ENCODE data around the gene MAP7. TPM values are rescaled to one million over a fixed set of nuclear protein-coding genes. Genes with fewer than 3 reads are reported as not detected.

Gene MAP7
- polyA plus RNA-seq, 3 donors = 31.5 to 33.7 (median 33.2) TPM

DNA sequence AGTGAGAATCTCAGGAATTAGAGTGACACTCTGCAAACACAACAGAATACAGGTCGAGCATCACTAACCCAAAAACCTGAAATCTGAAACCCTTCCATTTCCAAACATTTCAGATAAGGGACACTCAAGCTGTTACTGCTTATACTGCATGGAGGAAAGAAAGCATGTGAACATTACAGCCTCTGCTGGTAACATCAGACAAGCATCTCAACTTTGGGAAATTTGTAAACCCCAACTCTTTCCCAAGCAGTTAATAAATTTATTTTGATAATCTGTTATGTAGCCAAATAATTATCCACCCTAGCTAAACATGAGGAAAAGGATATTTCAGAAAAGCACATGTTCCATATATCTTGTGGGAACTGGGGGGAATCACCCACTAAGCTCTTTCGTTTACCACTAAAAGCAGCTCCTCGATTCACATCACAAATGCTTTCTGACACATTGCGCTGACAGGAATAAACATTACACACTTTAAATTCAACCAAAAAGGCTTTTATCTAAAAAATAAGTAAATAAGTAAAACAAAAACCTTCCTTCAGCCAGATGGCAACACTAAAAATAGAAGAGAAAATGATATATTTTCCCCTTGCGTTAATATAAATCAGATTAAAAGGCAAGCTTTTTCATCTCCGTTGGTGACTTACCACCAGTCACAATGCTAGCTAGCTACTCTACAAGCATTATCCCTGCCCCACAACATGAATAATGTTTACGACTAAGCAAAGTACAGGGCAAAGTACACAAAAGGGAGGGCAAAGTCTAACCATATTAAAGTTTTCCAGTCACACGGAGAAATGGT lies 120.8 kb downstream of the MAP7 start:
- no peak for DNase-seq (ENCODE audit: low read depth in 3 of 3, low spot score in 2 of 3)

DNA sequence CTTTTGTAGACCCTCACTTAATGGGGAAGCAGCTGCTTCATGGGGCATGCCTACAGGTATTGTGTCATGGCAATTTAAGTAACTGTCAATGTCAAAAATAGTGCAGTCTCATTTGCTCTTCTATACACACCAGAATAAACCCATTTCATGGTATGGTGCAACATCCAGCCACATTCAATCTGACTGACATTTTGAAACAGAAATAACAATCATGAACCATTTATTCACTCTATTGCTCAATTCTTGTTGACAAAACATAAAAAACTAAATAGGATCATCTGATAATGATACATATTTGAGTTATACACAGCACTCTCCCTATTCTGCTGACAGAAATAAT lies 122.9 kb downstream of the MAP7 start:
- DNase-seq (ENCODE audit: low read depth in 3 of 3, low spot score in 2 of 3) = no peak

DNA sequence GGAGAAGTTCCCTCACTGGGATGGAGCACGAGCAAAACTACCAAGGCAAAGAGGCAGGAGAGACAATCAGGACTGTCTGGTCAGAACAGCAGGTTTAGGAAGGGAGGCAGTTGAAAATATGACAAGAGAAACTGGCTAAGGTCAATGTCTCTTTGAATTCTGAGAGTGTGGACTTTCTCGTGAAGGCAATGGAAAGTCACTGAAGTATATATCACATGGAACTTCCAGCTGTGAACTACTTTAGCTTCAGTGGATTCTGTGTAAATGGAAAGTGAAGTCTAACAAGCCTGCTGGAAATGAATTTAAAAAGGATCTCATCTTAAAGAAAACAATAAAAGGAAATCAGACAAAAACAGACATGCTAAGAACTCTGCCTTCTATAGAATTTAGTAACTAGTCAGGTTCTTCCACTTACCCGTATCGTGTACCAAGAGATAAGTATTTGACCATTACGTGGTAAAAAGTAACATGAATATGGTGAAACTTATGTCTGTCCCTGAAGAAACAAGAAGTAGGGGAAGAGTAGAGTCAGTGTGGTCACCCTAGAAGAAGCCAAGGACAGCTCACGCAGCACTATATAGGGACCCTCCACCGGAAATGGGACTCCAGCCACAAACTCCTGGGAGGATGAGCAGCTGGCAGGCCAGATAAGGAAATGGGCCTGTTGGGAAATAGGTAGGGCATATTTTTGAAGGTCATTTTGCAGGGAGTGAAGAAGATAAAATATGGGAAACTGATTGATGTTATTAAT lies 123.4 kb downstream of the MAP7 start:
- DNase-seq (ENCODE audit: low read depth in 3 of 3, low spot score in 2 of 3) = no peak

DNA sequence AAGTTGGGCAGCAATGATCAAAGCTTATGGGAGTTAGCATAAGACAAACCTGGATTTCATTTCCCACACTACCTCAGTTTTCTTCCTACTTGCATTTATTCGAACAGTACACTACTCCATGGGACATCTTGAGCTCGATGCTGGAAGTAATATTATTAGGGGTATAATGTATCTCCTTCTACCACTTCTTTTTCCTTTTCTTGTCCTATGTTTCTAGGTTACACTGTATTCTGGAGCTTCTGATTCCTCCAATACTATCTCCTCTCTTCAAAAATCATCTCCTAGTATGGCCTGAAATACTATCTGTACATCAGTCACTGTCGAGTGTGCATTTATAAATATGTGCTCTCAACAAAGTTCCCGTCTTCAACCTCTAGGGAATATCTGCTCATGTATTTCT lies 124.4 kb downstream of the MAP7 start:
- no peak for DNase-seq (ENCODE audit: low read depth in 3 of 3, low spot score in 2 of 3)

GRCh38 chr6:136424901-136425300 lies 125.3 kb downstream of the MAP7 start:
- DNase-seq (ENCODE audit: low read depth in 3 of 3, low spot score in 2 of 3) = no peak

GRCh38 chr6:136424450-136424849 lies 125.8 kb downstream of the MAP7 start:
- no peak for DNase-seq (ENCODE audit: low read depth in 3 of 3, low spot score in 2 of 3)

GRCh38 chr6:136421537-136422158 lies 128.6 kb downstream of the MAP7 start:
- no peak for DNase-seq (ENCODE audit: low read depth in 3 of 3, low spot score in 2 of 3)

GRCh38 chr6:136420853-136421252 lies 129.4 kb downstream of the MAP7 start:
- no peak for DNase-seq (ENCODE audit: low read depth in 3 of 3, low spot score in 2 of 3)

DNA sequence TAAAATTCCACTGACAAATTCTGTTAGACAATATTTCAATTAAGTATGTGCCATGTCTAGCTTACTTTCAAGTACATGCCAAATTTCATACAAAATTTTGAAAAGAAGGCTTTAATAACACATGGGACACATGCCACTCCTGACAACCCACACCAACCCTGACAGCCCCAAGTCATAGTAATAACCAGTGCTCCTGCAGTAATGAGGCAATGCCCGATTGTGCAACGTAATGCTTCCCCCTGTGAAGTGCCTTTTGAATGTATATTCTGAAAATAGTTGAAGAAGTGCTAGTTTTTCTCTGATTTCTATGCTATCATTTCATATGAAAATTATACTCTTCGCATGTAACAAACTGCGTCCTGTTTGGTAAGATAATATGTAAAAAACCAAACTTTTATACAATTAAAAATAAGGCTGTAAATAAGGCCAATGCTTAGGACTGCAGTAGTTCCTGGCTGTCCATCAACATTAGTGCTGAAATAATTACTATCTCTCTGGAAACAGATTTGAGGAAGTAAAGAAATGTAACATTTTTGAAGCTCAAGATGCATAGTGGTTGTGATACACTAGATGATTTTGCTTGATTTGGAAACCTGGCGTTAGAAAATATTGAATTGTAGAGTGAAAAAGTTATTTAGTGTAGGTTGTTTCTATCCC lies 134.7 kb downstream of the MAP7 start:
- no peak for DNase-seq (ENCODE audit: low read depth in 3 of 3, low spot score in 2 of 3)

- DNase-seq (ENCODE audit: low read depth in 3 of 3, low spot score in 2 of 3) = no peak
Measured at GRCh38 chr6:136412410-136412809, 137.8 kb downstream of the MAP7 start.

DNA sequence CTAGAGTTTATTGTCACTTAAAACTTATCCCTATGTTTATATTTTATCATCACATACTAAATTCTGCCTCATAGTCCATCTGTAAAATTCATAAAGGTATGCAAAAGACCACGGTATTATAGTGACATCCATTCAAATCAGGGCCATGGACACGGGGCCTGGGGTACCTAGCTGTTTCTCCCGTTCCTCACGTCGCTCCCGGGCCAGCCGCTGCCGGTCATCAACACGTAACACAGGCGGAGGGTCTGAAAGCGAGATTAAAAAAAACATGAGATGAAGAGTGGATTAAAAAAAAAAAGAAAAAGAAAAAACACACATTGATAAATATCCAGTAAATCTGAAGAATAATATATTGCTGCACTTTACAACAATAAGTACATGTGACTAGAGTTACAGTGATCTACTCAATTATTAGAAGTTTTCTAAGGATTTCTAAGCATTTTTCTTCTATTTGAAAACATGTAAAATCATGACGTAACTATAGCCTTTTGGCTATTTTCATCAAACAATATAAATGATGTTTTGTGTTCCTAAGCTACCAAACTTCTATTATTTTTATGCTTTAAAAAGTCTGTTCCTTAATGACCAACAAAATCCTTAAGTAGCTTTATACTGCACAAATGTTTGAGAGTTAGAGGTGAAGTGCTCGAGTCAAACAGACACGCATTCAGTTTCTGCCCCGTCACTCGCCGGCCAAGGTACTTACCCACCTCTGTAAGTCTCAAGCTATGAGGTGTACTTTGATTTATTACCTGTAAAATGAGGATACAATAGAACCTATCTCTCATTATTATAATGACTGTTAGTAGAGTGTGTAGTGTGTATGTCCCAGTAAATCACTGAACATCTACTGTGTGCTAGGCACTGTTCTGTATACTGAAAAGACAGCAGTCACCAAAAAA lies 138.5 kb downstream of the MAP7 start:
- DNase-seq (ENCODE audit: low read depth in 3 of 3, low spot score in 2 of 3) = no peak

GRCh38 chr6:136411025-136411325 lies 139.2 kb downstream of the MAP7 start:
- no peak for DNase-seq (ENCODE audit: low read depth in 3 of 3, low spot score in 2 of 3)

DNA sequence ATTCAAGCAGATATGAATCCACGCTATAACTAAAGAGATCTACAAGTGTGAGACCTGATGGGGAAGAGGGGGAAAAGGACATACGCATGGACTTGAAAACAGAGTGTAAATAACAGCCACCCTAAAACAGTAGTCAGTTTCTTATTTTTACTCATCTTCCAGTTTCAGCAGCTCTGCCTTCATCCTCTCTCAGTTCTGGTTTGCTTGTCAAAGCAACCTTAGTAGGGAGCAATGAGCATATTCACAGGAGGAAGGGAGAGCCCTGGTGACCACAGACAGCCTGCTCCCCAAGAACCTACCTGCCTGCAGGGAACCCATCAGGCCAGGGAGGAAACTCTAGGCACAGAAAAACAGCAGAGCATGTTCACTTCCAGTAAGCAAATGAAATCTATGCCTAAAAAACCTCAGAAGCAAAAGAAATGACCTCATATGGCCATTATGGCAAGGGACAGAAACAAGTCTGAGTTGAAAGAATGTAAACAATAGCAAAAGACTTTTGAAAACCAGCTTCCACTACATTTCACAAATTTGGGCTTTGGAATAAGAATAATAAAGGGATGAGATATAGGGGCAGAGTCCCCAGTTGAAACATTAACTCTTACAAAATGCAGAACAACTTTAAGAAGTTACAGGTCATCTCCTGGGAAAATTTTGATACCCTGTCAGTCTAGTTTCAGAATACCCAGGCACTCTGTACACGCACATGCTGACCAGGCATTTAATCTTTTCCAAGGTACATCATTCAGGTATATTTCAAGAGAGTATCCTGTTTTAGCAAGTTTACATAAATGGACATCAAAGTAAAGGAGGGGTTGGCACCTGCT lies 139.8 kb downstream of the MAP7 start:
- no peak for DNase-seq (ENCODE audit: low read depth in 3 of 3, low spot score in 2 of 3)

- DNase-seq (ENCODE audit: low read depth in 3 of 3, low spot score in 2 of 3) = no peak
Measured at GRCh38 chr6:136409597-136409996, 140.6 kb downstream of the MAP7 start.

- no peak for DNase-seq (ENCODE audit: low read depth in 3 of 3, low spot score in 2 of 3)
Measured at GRCh38 chr6:136408204-136408603, 142.0 kb downstream of the MAP7 start.

GRCh38 chr6:136405420-136406029 lies 144.7 kb downstream of the MAP7 start:
- DNase-seq (ENCODE audit: low read depth in 3 of 3, low spot score in 2 of 3) = no peak

GRCh38 chr6:136404627-136405419 lies 145.4 kb downstream of the MAP7 start:
- no peak for DNase-seq (ENCODE audit: low read depth in 3 of 3, low spot score in 2 of 3)

DNA sequence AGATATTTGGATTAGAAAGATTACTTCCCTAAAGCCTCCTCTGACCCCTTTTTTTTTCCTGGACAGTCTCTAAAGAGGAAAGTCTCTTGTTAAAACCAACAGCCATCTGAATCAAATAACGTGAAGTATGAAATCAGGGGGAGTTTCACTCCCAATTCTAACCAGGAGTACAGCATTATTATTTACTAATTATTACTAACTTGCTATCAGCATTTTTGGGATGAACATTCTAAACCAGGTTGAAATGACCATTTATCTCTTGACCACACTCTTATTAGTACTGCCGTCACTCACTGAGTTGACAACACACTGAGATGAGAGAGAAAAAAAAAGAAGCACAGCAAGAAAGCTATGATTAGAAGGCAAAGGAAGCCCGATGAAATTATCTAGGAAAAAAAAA lies 146.2 kb downstream of the MAP7 start:
- no peak for DNase-seq (ENCODE audit: low read depth in 3 of 3, low spot score in 2 of 3)
